Left lobe of liver (tissue), 2 donors: ENCODE measurements around the gene GCM1. TPM values are rescaled to one million over a fixed set of nuclear protein-coding genes. Genes with fewer than 3 reads are reported as not detected.

ENCODE experiments used
- ATAC-seq: fragments of 200-7000 bp; cut with Tn5 transposase; one replicate; pipeline ENCODE4 v1.9.1; 2020; ENCODE audit warnings: mild to moderate bottlenecking, moderate library complexity
- DNase-seq: peaks from one replicate; pipeline ENCODE4 v3.0.0-alpha.2; 2020; ENCODE audit warnings: low spot score
- total RNA-seq: library from RNA; stranded (reverse); gene quantifications from one replicate; pipeline ENCODE4 v1.2.1, GENCODE V29; 2021
- donor health status: DM: no; HTN: no; CAD: no; lungs with moderate emphysema.
- donor health status: DM: no; HTN: yes; CAD: no.

The GCM1 gene
- total RNA-seq, 1 donor from 2014 or later: not detected

DNA sequence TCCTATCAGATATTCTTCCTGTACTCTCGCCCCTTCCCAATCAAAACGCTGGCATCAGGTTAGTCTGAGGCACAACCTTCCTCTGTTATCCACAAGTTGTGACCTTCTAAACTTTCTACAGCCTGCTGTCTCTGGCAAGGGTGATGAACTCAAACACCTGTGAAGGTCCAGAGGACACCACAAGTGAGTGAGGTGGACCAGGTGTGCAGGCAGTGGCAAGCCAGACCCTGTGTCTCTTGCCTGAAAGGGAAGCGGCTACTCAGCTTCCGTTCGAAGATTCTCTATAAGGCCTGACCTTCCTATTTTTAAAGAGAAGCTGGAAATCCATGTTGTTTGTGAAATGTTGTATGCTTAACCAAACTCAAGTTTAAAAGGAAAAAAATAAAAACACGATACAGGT, 36.8 kb downstream of the GCM1 start:
- ATAC-seq (no peak), DNase-seq (no peak)

DNA sequence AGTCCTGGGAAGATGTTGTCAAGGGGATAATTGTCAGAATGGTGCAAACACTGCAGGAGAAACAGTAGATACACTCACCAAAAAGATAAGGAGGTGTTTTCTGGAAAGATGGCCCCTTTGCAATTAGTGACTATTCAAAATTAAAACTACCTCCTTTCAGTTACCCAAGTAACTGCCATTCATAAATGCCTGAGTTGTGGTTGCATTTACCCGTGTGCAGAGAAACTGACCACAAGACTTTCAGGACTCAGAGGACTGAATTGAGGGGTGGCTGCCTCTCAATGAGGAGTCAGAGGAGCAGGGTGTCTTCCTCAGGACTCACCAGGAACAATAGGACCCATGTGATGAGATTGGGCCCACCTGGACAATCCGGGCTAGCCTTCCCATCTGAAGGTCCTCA, 39.0 kb downstream of the GCM1 start:
- DNase-seq: no peak
- ATAC-seq: no peak

DNA sequence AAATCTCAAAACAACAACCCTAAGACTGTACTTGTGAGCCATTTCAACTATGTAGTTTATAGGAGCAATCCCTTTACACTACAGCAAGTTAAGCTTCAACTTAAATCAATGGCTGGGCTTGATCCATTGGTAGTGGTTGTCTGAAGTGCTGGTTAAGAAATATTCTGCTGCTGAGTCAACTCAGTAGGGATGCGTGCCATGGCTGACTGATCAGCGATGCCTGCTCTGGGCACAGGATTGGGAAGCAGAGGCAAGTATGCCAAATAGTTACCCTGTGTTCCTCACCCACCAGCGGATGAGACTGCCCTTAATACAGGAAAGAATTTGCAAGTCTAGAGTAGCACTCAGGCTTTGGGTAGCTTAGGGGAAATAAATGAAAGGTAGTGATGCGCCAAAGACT, 41.5 kb downstream of the GCM1 start:
- no peak for ATAC-seq
- DNase-seq: no peak

DNA sequence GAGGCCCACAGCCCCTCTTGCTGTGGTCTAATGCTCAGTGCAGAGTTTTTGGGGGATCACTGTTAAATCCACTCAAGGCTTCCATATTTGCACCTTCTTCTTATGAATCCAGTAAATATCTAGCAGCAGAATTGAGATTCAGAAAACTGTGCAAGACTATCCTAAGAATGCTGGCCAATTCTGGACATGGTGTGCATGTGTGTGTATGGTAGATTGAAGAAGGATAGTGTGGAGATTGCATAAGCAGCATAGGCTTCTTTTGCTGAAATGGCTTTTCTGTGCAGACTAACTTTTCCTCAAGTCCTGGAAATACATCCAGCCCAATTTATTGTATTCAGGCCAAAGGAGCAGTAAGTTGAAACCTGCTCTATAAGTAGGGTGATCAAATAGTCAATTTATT, 43.7 kb downstream of the GCM1 start:
- ATAC-seq (no peak), DNase-seq (no peak)

DNA sequence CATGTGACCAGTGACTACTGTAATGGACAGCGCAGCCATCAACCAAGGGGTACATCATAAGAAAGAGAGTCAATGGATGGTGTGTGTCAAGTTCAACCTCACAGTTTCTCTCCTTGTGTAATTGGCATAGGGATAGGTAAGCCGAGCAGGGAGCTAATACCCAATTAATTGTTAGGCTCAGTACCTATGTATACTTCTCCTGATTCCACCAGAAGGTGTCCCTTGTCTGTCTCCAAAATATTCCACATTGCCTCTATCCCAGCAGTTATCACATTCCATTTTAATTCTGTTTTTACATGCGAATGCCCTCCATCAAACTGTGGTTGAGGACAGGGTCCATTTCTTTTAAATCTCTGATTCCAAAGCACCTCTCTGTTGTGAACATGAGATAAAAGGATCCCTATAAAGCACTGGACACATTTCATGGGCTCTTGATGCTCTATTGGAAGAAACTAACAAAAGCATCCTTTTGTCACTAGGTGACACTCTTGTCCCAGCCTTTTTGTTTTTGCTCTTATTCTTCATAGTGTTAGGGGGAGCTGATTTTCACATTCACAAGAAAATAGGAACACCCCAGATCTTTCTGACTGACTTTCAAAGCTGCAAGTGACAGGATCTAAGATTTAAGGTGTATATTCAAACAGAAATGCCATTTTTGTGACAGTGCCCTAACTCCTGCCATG, 44.5 kb downstream of the GCM1 start:
- DNase-seq (no peak), ATAC-seq (no peak)

DNA sequence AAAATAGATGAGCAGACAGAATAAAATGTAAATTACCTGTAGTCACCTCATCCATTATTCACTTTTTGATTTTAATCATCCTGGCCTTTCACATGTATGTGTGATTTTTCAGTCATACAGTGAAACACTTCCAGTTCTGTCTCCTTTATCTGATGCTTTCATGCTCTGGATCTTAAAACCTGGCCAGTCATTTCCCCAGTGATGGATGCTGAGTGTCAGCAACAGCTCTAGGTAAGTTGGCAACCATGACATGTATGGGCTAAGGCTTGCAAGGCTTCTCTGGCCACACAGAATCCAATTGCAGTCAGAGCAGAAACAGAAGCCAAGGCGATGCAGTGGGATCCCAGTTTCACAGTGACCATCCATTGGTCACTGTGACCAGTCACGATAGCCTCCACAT, 47.6 kb downstream of the GCM1 start:
- DNase-seq: no peak
- ATAC-seq: no peak

DNA sequence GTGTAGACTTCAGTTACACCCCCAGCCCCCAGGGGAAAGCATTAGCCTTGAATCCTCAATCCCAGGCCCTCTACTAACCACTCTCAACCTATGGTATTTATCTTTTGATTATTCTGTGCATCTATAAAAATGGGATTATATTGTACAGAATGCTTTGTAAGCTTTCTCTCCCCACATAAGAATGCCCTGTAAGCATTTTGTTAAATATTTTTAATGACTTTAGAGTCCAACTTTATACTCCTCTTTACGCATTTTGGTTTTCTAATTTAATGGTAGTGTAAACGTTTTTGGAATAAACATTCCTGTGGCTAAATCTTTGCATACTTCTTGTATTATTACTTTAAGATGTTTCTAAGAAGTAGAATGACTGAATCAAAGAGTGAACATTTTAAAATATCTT, 48.1 kb downstream of the GCM1 start:
- ATAC-seq (no peak), DNase-seq (no peak)

DNA sequence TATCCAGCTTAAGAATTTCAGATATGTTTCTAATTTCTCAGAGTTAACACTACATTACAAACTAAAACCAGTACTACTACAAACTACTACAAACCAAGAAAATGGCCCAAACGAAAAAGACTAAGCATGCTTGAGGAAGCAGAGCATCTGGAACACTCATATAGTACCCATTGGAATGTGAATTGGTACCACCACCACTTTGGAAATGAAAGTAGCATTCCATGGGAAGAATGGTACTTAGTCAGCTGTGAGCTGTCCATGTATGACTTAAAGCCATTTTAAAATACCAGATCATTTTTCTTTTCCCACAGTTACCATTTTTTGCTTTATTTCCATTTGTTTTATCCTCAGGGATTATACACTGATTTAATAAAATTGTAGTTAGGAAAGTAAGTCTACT, 52.9 kb downstream of the GCM1 start:
- DNase-seq: no peak
- ATAC-seq: no peak

DNA sequence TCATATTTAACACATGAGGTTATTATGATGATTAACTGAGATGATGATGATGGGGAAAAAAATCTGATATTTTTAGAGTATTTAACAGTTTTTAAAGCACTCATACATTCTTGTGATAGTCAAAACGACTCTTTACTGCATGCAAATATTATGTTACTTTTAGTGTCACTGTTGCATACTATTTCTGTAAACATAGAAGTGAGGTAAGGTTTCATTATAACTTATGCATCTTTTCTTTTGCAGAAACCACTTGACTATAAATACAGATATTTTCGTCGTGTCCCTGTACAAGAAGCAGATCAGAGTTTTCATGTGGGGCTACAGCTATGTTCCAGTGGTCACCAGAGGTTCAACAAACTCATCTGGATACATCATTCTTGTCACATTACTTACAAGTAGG, 53.4 kb downstream of the GCM1 start:
- ATAC-seq (no peak), DNase-seq (no peak)

DNA sequence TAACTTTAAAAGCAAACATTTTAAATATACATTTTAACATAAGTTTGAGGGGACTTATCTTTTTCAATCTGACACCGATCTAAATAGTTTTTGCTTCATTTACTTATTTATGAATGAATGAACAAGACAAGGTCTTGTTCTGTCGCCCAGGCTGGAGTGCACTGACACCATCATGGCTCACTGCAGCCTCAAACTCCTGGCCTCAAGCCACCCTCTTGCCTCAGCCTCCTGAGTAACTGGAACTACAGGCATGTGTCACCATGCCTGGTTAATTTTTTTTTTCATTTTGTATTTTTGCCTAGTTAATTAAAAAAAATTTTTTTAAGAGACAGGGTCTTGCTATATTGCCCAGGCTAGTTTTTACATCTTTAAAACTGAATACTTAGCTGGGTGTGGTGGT, 58.1 kb downstream of the GCM1 start:
- DNase-seq: no peak
- ATAC-seq: no peak

DNA sequence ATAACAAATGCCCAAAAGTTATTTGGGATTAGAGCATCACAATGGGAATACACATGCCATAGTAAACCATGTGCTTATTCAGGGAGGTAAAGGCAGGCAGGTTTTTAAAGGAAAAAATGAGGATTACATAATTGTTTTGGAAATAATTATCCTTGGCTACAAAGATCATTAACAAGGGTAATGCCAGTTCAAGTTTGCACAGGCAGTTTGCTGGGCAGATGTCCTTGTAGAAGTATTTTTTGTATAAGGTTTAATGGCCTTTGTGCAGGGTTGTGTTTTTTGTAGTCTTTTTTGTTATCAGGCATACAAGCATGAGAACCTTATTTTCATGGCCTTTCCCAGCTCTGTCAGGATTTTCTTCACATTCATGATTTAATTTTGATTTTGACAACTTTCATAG, 58.7 kb downstream of the GCM1 start:
- ATAC-seq: peak; percentile 46

DNA sequence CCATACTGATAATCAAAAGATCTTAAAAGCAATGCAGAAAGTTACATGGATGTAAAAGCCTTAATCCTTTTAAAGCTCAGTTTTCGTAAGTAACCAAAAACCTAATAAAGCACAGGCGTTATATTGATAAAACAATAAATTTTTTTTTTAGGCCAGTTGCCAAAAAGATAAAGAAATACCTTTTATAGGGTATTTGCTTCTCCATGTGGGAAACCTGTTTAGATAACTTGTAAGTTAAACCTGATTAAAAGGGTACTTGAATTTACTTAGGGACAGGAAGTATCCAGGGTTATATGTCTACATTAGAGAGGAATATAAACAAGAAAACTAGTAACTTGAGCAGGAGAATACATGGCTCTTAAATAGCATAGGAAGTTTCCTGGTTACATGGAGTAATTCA, 62.3 kb downstream of the GCM1 start:
- DNase-seq: no peak
- ATAC-seq: no peak

More for the DNA sequence above, 58.7 kb downstream of the GCM1 start:
- DNase-seq: no peak

DNA sequence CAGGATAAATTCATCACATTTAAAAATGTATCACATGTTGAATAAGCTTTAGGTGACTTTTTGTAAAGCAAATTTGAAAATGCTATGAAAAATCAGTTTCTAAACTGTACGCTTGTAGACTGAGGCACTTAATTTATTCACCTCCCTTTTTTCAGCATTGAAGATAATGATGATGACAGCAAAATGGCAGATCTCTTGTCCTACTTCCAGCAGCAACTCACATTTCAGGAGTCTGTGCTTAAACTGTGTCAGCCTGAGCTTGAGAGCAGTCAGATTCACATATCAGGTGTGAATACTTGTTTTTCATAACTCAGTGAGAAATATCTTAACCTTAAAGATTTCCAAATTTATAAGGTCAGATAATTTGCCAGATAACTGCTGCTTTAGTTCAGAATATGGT, 67.8 kb downstream of the GCM1 start:
- DNase-seq: no peak
- no peak for ATAC-seq

Other genes with a start within 250 kb of the GCM1 start
- not detected for gene GSTA3, start 239.1 kb downstream of the GCM1 start, total RNA-seq
- gene GSTA4, start 153.6 kb downstream of the GCM1 start, total RNA-seq: 5.5 TPM
- 5.5 TPM for gene CILK1, start 87.0 kb downstream of the GCM1 start, total RNA-seq
- 70.2 TPM for gene FBXO9, start 83.4 kb downstream of the GCM1 start, total RNA-seq
- gene ELOVL5, start 200.1 kb upstream of the GCM1 start, total RNA-seq: 54.4 TPM